Endothelial cell of hepatic sinusoid (primary cell): ENCODE data around the gene OR10H5.
"Not testable (repeated sequence)": the region's sequence is repeated elsewhere in the genome, so short reads cannot be mapped to it uniquely, and the experiment has no call there.

ENCODE experiments used
- in situ Hi-C: cut with HindIII; loops from 2 replicates; pipeline ENCODE4 v1.10.0; 2017; ENCODE audit warnings: low sequenced_read_pairs

The OR10H5 gene

GRCh38 chr19:15787611-15788155 lies at the start of gene OR10H5:
TSS of gene OR10H5 (plus strand) at chr19:15787661. CDS start at chr19:15794049, 6,388 bp downstream.
- in situ Hi-C loops = no loop called here

- in situ Hi-C loops = no loop called here
These were observed 49.7 kb upstream of the OR10H5 start, which contains the start of gene OR10H3 for GRCh38 chr19:15737722-15738121. TSS of gene OR10H3 (plus strand) at chr19:15737985. CDS start at chr19:15741393, 3,408 bp downstream.

GRCh38 chr19:15740785-15741184 lies 46.7 kb upstream of the OR10H5 start:
- in situ Hi-C loops = no loop called here

GRCh38 chr19:15748239-15748638 lies 39.2 kb upstream of the OR10H5 start:
- in situ Hi-C loops = no loop called here

GRCh38 chr19:15758379-15758778 lies 29.1 kb upstream of the OR10H5 start:
- in situ Hi-C loops = no loop called here

- in situ Hi-C loops = no loop called here
These were observed 27.4 kb upstream of the OR10H5 start for GRCh38 chr19:15759962-15760565.

GRCh38 chr19:15769586-15769985 lies 17.9 kb upstream of the OR10H5 start:
- in situ Hi-C loops = no loop called here

GRCh38 chr19:15774159-15774558 lies 13.3 kb upstream of the OR10H5 start:
- in situ Hi-C loops = not testable (repeated sequence)

- in situ Hi-C loops = no loop called here
These were observed 12.2 kb upstream of the OR10H5 start for GRCh38 chr19:15775249-15775648.

- in situ Hi-C loops = no loop called here
These were observed 11.2 kb upstream of the OR10H5 start for GRCh38 chr19:15776264-15776663.

- in situ Hi-C loops = no loop called here
These were observed 10.2 kb upstream of the OR10H5 start for GRCh38 chr19:15776991-15777970.

- in situ Hi-C loops = no loop called here
These were observed 7.5 kb upstream of the OR10H5 start for GRCh38 chr19:15779756-15780476.

GRCh38 chr19:15780610-15781418 lies 6.6 kb upstream of the OR10H5 start:
- in situ Hi-C loops = no loop called here

GRCh38 chr19:15781661-15782060 lies 5.8 kb upstream of the OR10H5 start:
- in situ Hi-C loops = no loop called here

GRCh38 chr19:15782211-15782610 lies 5.2 kb upstream of the OR10H5 start:
- in situ Hi-C loops = no loop called here

- in situ Hi-C loops = not testable (repeated sequence)
These were observed 4.6 kb upstream of the OR10H5 start for GRCh38 chr19:15782896-15783295.

GRCh38 chr19:15788594-15789270 lies 1.3 kb downstream of the OR10H5 start:
- in situ Hi-C loops = no loop called here

- in situ Hi-C loops = no loop called here
These were observed 2.6 kb downstream of the OR10H5 start for GRCh38 chr19:15790096-15790495.

- in situ Hi-C loops = not testable (repeated sequence)
These were observed 6.8 kb downstream of the OR10H5 start for GRCh38 chr19:15794279-15794678.

- in situ Hi-C loops = no loop called here
These were observed 22.9 kb downstream of the OR10H5 start for GRCh38 chr19:15810335-15810734.
